SK-N-SH (cell line): ENCODE results near the gene SMURF1.

ENCODE experiments used
- EZH2phosphoT487 ChIP-seq: fragments of 200-600 bp; sonication (generic); IDR thresholded peaks from 2 replicates; pipeline ENCODE4 v1.6.1; 2017; ENCODE audit warnings: low read depth, mixed run types, mild to moderate bottlenecking, antibody characterized with exemption, moderate library complexity, borderline replicate concordance
- JUND ChIP-seq: IDR thresholded peaks from 2 replicates; pipeline ENCODE4 v1.4.0; 2012
- MEF2A ChIP-seq: IDR thresholded peaks from 2 replicates; pipeline ENCODE4 v1.4.0; 2012; ENCODE audit warnings: low read depth, borderline replicate concordance
- MXI1 ChIP-seq: IDR thresholded peaks from 2 replicates; pipeline ENCODE4 v1.6.1; 2012; ENCODE audit warnings: mild to moderate bottlenecking, low read depth, low read length, improper control_type of control experiment
- POLR2AphosphoS5 ChIP-seq: IDR thresholded peaks from 2 replicates; pipeline ENCODE4 v1.6.1; 2012; ENCODE audit warnings: low read depth, low read length
- RCOR1 ChIP-seq: fragments of 150-350 bp; IDR thresholded peaks from 2 replicates; pipeline ENCODE4 v1.6.1; 2017; ENCODE audit warnings: antibody characterized with exemption, low read length
- RFX5 ChIP-seq: IDR thresholded peaks from 2 replicates; pipeline ENCODE4 v1.6.1; 2012; ENCODE audit warnings: mild to moderate bottlenecking, improper control_type of control experiment, low read length
- TF ChIP-seq, protein P1 (sequence below): fragments of 200-600 bp; sonication (generic); IDR thresholded peaks from 2 replicates; pipeline ENCODE4 v1.6.1; 2017; ENCODE audit warnings: antibody characterized with exemption, mild to moderate bottlenecking, moderate library complexity
- TF ChIP-seq, protein P2 (sequence below): IDR thresholded peaks from 2 replicates; pipeline ENCODE4 v1.6.1; 2012; ENCODE audit warnings: mild to moderate bottlenecking, low read depth, low read length, moderate library complexity
- TF ChIP-seq, protein P3 (sequence below): IDR thresholded peaks from 2 replicates; pipeline ENCODE4 v1.4.0; 2012; ENCODE audit warnings: low read depth, borderline replicate concordance

- TF ChIP-seq, protein P1, sequence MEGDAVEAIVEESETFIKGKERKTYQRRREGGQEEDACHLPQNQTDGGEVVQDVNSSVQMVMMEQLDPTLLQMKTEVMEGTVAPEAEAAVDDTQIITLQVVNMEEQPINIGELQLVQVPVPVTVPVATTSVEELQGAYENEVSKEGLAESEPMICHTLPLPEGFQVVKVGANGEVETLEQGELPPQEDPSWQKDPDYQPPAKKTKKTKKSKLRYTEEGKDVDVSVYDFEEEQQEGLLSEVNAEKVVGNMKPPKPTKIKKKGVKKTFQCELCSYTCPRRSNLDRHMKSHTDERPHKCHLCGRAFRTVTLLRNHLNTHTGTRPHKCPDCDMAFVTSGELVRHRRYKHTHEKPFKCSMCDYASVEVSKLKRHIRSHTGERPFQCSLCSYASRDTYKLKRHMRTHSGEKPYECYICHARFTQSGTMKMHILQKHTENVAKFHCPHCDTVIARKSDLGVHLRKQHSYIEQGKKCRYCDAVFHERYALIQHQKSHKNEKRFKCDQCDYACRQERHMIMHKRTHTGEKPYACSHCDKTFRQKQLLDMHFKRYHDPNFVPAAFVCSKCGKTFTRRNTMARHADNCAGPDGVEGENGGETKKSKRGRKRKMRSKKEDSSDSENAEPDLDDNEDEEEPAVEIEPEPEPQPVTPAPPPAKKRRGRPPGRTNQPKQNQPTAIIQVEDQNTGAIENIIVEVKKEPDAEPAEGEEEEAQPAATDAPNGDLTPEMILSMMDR, result no peak
- no peak for TF ChIP-seq POLR2AphosphoS5
- no peak for TF ChIP-seq RFX5
- TF ChIP-seq, protein P2, sequence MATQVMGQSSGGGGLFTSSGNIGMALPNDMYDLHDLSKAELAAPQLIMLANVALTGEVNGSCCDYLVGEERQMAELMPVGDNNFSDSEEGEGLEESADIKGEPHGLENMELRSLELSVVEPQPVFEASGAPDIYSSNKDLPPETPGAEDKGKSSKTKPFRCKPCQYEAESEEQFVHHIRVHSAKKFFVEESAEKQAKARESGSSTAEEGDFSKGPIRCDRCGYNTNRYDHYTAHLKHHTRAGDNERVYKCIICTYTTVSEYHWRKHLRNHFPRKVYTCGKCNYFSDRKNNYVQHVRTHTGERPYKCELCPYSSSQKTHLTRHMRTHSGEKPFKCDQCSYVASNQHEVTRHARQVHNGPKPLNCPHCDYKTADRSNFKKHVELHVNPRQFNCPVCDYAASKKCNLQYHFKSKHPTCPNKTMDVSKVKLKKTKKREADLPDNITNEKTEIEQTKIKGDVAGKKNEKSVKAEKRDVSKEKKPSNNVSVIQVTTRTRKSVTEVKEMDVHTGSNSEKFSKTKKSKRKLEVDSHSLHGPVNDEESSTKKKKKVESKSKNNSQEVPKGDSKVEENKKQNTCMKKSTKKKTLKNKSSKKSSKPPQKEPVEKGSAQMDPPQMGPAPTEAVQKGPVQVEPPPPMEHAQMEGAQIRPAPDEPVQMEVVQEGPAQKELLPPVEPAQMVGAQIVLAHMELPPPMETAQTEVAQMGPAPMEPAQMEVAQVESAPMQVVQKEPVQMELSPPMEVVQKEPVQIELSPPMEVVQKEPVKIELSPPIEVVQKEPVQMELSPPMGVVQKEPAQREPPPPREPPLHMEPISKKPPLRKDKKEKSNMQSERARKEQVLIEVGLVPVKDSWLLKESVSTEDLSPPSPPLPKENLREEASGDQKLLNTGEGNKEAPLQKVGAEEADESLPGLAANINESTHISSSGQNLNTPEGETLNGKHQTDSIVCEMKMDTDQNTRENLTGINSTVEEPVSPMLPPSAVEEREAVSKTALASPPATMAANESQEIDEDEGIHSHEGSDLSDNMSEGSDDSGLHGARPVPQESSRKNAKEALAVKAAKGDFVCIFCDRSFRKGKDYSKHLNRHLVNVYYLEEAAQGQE, result no peak
- TF ChIP-seq MXI1, result no peak
- TF ChIP-seq, protein P3, sequence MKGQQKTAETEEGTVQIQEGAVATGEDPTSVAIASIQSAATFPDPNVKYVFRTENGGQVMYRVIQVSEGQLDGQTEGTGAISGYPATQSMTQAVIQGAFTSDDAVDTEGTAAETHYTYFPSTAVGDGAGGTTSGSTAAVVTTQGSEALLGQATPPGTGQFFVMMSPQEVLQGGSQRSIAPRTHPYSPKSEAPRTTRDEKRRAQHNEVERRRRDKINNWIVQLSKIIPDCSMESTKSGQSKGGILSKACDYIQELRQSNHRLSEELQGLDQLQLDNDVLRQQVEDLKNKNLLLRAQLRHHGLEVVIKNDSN, result no peak
- no peak for TF ChIP-seq EZH2phosphoT487
- TF ChIP-seq RCOR1, result no peak
- no peak for TF ChIP-seq JUND
- TF ChIP-seq MEF2A, result no peak
These were observed 141.6 kb downstream of the SMURF1 start for GRCh38 chr7:99002148-99002826.
